ENCODE measurements around the gene ZFAND3.

The ZFAND3 gene, protein sequence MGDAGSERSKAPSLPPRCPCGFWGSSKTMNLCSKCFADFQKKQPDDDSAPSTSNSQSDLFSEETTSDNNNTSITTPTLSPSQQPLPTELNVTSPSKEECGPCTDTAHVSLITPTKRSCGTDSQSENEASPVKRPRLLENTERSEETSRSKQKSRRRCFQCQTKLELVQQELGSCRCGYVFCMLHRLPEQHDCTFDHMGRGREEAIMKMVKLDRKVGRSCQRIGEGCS

DNA sequence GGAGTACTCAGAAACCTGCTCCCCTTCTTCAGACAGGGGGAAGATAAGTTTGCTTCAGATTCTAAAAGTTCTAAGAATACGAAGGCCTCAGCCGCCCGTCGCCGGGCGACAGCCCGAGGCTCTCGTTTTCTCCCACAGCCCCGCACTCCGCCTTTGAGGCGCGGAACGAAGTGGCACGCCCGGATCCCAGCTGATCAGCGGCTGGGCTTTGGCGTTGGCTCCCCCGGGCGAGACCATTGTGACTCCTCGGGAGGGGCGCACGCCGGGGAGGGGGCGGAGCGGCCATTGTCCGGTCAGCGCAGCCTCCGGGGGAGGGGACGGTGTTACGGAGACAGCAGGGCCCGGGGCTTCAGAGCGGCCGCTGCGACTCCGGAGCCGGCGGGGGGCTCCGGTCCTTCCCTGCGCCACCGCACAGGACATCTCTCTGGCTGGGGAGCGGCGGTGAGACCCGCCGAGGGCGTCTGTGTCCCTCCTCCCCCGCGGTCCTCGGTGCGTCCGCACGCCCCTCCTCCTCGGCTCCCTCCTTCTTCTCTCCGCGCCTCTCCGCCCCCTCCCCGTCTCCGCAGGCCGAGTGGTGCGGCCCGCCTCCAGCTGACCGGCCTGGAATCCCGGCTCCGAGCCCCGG is at the start of gene ZFAND3:
TSS of gene ZFAND3 (plus strand) at position 551 of the 625 bp plus-strand sequence. CDS start 219 bp downstream, outside the sequence.
- peak; percentile 85 to 86 for DNase-seq

DNA sequence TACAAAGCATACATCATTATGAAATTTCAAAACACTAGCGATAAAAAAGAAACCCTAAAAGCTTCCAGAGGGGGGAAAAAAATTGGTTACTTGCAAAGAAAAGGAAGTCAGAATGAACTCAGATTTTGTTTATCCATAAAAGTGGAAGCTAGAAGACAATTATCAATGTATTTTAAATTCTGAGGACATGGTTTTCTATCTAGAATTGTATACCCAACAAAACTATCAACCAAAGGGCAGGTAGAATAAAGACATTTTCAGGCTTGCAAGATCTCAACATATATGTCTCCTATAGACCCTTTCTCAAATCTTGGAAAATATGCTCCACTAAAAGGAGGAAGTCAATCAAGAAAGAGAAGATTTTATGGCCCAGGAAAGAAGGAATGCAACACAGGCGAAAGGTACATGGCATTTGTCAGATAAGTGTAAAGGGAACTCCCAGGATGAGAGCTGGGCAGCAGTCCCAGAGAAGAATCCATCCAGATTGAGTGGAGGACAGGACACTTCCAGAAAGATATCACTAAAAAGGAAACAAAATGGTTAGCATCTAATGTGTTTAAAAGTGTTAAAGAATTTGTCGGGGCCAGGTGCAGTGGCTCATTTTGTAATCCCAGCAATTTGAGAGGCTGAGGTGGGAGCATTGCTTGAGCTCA is 45.4 kb upstream of the ZFAND3 start:
- DNase-seq: no peak

DNA sequence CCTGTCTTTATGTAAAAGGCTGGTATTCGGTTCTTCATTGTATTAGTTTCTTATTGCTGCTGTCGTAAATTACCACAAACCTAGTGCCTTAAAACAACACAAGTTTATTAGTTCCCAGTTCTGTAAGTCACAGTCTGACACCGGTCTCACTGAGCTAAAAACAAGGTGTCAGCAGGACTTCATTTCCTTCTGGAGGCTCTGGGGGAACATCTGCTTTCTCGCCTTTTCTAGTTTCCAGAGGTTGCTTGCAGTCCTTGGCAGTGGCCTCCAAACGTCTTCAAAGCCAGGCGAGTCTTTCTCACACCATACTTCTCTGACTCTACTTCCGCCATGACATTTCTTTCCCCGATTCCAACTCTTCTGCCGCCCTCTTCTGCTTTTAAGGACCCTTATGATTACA is 43.0 kb upstream of the ZFAND3 start:
- DNase-seq: no peak

DNA sequence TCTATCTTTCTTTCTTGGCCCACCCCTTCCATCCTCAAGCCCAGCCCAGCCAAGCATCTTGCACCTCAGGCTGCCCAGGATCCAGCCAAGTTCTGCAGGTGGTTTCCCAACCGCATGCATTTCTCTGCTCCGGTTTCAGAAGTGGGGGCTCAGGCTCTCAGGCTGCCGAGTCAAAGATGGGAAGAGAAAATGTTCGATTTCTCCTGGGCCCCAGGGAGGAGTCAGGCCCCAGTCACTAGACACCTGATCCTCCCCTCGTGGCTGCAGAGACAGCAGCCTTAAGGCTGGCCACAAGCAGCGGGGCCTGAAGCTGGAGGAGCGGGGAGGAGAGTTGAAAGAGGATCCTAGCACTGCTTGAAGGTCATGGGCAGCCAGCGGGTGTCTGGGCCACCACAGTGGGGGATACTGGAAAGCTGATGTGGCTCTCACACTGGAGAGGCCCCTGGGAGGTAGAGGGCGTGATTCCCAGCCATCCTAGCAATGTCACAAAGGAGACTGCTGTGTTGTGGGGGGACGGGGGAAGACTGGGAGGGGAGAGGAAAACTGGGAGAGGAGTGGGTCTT is 42.2 kb upstream of the ZFAND3 start:
- DNase-seq: no peak

DNA sequence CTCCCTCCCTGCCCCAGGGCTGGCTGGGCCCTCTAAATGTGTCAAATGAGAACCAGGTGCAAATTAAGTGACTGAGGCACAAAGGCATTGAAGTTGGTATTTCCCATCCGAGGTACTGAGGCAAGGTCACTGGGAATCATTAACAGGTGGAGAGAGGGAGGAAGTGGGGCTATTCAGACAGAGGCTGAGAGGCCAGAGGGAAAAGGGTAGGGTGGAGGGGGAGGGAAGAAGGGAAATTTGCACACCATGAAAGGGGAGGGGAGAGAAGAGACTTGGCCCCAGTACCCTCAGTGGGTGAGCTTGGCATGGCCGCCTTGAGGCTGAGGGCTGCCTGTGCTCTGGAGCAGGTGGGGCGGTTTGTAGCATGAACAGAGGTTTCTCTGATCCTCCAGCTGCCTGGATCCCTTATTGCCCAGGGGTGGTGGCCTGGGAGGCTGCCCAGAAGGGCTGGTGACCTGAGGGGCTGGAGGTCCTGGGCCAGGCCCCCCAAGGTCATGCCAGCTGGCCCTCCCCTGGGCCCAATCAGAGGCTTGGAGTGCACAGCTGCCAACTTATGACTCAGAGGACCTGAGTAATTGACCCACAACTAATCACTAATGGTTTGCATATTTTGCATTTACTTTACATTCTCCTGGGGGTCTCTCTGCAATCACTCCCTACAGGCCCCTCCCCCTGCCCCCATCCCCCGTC is 40.3 kb upstream of the ZFAND3 start:
- DNase-seq: no peak

DNA sequence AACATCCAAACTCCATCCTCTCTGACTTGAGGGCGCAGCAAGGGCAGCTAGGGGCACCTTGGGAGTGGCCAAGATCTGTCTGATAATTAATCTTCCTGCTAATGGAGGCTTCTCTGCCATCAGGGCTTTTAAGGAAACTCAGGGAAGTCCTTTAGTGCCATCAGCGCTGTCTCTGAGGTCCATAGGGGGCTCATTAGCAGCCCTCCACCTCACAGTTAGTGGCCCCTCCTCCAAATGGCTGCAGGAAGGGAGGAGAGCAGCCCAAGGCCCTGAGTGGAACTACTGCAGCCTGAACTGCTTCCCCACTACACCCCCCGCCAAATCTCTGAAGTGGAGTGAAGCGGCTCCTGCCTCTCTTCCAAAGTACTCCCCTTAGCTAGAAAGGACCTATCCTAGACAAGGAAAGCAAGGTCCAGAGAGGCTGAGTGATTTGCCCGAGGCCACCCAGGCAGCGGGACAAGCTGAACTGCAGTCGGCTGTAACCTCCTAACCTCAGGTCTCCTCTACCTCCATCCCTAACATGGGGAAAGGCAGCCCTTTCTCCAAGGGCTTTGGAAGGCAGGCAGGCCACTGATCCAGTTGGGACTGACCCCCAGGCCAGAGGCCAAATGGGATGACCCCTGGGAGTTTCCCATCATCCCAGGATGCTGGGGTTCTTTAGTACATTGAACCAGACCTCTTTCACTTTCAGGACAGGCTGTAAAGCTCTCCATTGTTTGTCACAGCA is 39.5 kb upstream of the ZFAND3 start:
- DNase-seq: no peak

DNA sequence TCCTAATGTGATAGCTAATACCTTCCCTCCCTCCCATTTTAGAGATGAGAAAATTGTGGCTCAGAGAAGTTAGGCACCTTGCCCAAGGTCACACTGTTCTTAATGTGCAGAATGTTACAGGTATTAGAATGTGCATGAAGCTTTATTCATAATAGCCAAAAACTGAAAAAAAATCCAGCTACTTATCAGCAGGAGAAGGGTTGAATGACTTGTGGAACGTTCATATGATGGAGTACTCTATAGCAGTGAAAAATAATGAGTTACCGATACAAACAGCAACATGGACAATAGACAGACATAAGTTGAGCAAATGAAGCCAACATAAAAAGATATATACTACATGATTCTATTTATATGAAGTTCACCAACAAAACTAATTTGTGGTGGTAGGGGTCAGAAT is 37.7 kb upstream of the ZFAND3 start:
- no peak for DNase-seq

DNA sequence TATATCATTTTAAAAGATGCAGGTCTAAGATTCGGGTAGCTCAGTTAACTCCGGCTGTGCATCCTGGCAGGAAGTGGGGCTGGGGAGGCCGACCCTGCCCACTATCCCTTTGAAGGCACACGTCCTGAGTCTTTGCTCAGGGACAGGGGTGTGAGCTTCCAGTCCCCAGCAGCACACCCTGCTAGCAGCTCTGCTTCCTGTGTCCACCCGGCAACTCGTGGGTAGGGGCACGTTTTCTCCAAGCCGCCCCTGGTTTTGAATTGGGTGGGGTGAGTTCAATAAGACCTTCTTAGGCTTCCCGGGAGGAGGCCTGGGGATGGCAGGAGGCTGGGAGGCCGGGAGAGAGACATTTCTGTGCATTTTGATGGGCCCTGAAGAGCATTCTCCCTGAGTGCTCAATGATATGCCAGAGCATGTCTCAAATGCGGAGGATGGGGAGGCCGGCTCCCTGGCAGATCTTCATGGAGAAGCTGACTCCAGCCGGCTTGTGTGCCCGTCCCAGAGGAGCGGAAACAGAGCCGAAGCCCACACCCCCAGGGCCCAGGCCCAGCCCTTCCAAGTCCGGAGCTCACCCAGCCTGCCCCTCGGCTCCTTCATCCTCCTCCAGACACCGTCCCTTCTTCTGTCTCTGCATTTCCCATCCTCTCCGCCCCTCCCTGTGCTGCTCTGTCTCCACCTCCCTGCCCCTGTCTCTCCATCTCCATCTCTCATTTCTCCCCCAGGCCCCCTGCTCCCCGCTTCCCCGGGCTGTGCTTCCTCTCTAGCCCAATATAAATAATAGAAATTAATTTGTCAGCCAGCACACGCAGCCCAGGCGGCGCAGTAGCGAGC is 36.3 kb upstream of the ZFAND3 start:
- DNase-seq: no peak

DNA sequence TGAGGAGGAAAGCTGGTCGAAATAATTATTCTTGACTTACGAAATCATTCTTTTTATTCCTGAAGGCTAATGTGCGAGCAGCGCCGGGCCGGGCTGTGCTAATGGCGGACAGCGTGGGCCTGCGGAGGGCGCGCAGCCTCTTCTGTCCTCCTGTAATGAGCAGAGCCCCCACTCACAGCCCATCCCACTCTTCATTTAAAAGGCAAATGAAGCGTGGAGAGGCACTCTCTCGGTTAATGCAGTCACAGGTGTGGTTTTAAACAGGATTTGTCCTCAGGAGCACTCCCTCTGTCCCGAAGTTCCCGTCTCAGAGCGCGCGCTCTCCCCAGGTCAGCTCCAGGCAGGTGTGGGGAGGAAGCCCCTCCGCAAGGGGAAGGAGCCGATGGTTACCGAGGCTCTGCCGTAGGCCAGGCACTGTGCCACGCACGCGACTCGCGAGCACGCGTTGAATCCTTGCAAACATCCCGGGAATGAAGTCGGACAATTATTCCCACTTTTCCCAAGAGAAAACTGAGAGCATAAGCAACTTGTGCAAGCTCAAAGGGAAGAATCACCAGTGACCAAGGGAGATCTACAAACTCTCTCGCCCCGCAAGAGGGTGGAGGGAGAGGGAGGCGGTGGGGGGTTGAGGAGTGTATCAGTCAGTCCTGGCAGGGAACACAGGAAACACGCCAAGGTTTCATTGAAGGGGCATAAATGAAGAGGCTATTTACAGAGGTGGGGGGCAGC is 35.5 kb upstream of the ZFAND3 start:
- DNase-seq: peak in 1 of 2 experiments; percentile 22

DNA sequence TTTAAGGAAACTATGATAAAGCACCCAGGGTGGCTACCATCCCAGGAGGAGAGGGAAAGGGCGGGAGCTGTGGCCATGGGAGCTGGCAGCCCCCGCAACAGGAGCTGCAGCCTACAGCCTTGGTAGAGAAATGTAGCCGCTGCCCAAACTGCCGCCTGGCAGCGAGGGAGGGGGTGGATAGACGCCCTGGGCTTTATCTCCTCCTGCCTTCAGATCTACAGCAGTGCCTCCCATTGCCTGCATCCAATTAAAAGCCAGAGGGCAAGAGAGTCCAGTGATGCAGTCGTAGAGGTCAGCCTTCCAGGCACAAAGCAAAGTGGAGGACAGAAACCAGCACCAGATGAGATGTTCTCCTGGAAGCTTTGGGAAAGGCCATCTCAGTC is 35.0 kb upstream of the ZFAND3 start:
- no peak for DNase-seq

DNA sequence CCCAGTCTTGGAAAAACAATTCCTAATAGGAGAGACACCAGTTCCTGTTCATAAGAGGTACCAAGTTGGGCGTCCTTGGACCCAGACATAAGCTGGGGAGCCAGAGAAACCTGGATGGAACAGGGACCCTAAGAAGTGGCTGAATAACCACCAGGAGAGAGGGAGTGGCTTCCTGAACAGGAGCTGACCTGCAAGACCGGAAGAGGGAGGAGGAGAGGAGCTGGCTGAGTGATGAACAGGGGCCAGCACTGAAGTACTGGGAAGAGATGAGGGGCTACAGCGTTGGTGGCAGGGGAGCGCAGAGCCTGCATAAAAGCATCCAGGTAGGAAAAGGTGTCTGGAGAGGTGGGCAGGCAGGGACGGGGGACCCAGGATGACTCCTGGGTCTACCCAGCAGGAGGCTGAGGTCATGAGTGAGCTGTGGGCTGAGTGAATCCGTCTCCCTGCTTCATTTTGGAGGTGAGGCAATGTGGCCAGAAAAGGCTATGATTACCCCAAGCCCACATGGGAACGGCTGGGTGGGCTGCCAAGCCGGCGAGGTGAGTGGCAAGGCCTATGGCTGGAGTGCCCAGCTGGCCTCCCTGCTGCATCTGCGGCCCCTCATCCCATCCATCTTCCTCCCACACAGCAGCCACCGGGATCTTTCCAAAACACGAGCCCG is 34.4 kb upstream of the ZFAND3 start:
- no peak for DNase-seq

DNA sequence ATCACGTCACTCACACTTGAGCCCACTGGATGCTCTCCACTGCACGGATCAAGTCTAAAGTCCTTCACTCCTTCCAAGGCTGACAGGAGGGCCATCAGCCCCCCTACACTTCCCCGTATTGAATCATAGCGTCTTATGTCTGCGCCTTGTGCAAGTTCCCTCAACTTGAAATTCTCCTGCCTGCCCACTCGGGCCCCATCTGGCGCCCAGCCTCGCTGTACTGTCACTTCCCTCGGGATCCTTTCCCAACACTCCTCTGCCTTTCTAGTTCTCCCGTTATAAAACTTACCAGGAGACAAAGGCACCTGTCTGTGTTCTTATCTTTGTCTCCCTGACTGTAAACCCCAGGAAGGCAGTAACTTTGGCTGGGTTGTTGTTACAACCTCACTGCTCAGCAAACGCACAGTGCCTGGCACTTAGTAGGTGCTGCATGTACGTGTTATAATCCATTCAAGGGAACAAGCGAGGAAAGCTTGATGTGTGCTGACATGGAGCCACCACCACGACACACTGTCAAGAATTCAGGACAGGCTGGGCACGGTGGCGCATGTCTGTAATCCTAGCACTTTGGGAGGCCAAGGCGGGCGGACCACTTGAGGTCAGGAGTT is 33.8 kb upstream of the ZFAND3 start:
- DNase-seq: no peak

DNA sequence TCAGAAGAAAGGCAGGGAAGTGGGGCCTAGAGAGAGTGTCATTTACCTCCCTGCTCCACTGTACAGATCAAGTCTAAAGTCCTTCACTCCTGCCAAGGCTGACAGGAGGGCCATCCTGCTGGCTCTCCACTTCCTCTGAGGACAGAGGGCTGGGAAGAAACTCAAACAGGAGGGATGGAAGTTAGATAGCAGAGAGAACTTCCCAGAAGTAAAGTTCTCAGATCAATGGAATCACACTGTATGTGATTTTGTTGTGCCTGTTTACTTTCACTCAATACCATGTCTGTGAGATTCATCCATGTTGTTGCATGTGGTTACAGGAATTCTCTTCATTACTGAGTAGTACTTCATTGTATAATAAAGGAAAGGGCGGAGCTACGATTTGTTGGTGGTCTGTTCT is 32.3 kb upstream of the ZFAND3 start:
- no peak for DNase-seq

DNA sequence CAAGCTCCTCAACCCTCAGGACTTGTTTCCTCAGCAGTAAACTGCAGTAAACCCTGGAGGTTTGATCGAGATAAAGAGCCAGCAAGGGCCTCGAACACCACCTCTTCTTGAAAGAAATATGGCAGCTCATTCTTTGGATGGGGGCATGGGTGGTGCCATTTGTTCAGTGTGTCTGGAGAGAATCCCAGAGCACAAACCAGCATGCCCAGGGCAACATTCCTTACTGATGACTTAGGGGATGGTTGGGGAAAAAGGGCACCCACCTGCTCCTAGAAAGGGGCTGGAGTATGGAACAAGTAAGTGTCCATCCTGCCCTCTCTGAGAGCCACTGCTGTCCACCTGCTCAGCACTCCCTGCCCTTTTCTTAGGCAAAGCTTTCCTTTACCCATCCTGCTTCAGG is 31.3 kb upstream of the ZFAND3 start:
- no peak for DNase-seq

DNA sequence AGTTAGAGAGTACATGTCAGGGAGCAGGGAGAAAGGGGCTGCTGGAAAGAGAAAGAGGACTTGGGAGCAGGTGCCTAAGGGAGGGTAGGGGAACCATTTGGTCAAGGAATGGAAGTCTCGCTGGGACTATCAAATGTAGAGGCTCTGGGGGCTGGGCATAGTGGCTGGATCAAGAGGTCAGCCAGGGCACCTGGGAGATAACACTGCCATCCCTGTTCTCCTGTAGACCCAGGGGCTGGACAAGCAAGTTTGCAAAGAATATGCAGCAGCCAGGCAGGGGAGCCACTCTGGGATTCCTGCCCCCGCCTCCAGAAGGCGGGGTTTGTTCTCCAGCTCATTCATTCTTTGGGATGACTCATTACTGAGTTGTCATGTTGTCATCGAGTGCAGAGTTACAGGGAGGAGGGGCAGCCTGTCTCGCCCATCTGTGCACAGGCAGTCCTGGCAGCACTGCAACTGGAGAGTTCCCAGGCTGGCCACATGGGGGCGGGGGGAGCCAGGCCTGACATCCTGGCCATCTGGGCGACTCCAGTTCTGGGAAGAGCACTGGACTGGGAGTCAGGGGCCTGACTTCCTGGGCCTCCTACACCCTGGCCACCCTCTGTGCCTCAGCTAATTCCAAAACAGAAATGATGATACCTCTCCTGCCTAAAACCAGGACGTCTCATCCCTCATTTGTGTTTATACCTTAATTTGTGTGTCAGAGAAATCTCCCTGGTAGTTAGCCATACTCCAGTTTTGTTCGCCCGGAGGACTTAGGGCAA is 28.2 kb upstream of the ZFAND3 start:
- DNase-seq: peak; percentile 79 to 86

DNA sequence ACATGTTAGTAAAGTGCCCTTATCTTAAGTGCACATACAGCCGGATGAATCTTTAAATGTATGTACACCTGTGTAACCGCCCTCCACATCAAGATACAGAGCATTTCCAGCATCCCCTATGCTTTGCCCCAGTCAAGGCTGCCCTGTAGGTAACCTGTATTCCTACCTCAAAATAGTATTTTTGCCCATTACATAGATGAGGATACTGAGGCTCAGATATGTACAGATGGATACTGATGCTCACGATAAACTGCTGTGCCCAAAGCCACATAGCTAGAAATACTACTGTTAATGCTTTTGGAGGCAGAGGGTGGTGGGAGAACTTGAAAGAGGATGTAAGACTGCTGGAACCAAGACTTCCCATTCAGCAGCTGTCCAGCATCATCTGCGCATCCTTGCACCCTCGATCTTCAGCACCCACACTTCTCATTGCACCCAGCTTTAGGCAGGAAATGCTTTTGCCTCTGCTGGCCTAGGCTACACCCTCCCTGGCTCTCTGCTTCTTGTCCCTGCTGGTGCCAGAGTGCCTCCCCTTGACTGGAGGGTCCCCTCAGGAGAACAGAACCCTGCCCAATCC is 27.0 kb upstream of the ZFAND3 start:
- no peak for DNase-seq

DNA sequence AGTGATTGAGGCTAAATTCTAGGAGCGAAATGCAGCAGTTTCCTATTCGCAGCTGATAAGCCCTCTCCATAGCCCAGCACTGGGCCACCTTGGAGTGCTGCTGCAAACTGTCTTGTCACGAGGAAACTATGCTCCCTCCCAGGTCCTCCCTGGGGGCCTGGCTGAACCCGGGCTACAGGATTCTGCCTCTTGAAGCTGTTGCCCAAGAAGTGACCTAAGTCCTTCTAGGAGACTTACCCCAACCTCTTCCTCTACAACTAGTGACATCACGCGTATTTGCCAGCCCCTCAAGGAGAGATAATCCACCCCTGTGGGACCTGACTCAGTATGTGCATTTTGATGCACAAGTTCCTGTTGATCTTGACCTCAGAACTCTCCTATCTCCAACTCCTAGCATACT is 26.5 kb upstream of the ZFAND3 start:
- no peak for DNase-seq

DNA sequence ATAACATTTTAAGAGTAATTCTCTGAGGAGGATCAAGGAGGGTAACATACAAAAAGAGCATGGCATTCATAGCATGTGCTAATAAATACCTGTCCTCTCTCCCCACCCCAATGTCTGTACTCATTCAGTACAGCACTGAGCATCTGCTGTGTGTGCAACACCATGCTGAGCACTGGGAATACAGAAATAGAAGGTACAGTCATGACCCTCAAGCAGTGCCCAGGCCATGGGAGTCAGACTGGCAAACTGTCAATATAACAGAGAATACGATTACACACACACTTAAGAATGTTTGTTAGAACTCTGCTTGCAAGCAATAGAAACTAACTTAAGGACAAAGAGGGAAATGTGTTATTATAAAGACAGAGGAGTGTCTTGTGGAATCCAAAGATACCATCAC is 24.7 kb upstream of the ZFAND3 start:
- DNase-seq: no peak
